Ascending aorta (tissue), 2 donors: Measurements from ENCODE around the gene YTHDF1. TPM values are rescaled to one million over a fixed set of nuclear protein-coding genes. Genes with fewer than 3 reads are reported as not detected.
A peak's percentile ranks its signal among the peaks of the same experiment; 100 is the strongest.
"Not testable (repeated sequence)": the region's sequence is repeated elsewhere in the genome, so short reads cannot be mapped to it uniquely, and the experiment has no call there.

ENCODE experiments used
- DNase-seq, 2 donors: peaks; one replicate each; pipeline ENCODE4 v3.0.0-alpha.2; 2019; ENCODE audit warnings: low spot score in 2 of 2
- H3K27ac ChIP-seq, 2 donors: fragments of 200-600 bp; sonication (generic); one replicate each; pipeline ENCODE4 v1.5.1; 2016 to 2017; ENCODE audit warnings: mild to moderate bottlenecking in 1 of 2
- H3K27me3 ChIP-seq: fragments of 200-600 bp; sonication (generic); one replicate; pipeline ENCODE4 v1.5.1; 2017
- H3K36me3 ChIP-seq, 2 donors: fragments of 200-600 bp; sonication (generic); one replicate each; pipeline ENCODE4 v1.5.1; 2016
- H3K4me1 ChIP-seq, 2 donors: fragments of 200-600 bp; sonication (generic); one replicate each; pipeline ENCODE4 v1.5.1; 2016 to 2017; ENCODE audit warnings: mild to moderate bottlenecking in 1 of 2
- H3K4me3 ChIP-seq, 2 donors: fragments of 200-600 bp; sonication (generic); one replicate each; pipeline ENCODE4 v1.5.1; 2016 to 2017; ENCODE audit warnings: mild to moderate bottlenecking in 1 of 2
- H3K9me3 ChIP-seq, 2 donors: fragments of 200-600 bp; sonication (generic); one replicate each; pipeline ENCODE4 v1.5.1; 2016
- intact Hi-C: fragments of 100-400 bp; cut with DNase I; formaldehyde crosslinking; loops from one replicate; pipeline ENCODE4 v1.15.1; 2023
- total RNA-seq: library from RNA; depleted of rRNA; stranded (reverse); fragments of >200 nt; gene quantifications from one replicate; pipeline ENCODE4 v1.1.0, GENCODE V29; 2016
- TF ChIP-seq, protein P1 (sequence below), 3 experiments: fragments of 200-600 bp in 2 of 3; fragments of 450-650 bp in 1 of 3; sonication (generic) in 2 of 3; IDR thresholded peaks; one replicate each; pipeline ENCODE4 v1.5.1; 2016 to 2019; ENCODE audit warnings: antibody characterized with exemption in 3 of 3, mild to moderate bottlenecking in 1 of 3, moderate library complexity in 1 of 3

YTHDF1 gene
- total RNA-seq, 1 donor from 2014 or later: 14.2 TPM

DNA sequence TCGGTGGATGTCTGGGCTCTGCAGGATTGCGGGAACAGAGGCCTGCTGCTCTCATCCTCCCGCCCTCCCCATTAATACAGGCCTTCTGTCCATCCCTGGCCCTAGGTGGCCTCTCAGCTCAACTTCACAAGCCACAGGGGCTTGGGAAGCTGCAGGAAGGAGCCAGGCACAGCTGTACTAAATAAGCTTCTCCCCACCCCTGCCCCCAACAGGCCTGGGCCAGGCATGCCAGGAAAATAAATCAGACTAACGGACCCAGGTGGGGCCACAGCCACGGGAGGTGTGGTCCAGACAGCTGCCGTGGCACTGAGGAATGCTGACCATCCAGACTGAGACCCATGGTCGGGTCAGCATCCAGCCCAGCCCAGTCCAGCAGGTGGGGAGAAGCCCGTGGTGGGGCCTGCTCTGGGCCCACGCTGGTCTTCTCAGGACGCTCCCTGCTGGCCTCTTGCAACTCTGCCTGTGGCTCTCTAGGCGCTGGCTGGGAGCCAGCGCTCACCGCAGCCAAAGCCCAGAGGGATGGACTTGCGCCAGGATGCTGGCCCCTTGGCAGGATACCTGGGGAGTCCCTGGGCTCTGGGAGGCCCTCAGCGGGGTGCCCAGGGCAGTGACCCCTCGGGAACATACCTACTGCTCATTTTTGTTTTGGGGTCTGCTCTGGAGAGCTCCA lies 8.6 kb upstream of the YTHDF1 start:
- Histone ChIP-seq H3K4me1 (peaks cover 0 to 3% of the 10 kb centered on the region in 2 donors), H3K27ac (no peak overlapping the region), H3K4me3 (no peak overlapping the region), H3K9me3 (no peaks in the 10 kb centered on the region), H3K27me3 (no peaks in the 10 kb centered on the region), H3K36me3 (no peaks in the 10 kb centered on the region)
- DNase-seq: no peak
- intact Hi-C loops: no loop called here
- TF ChIP-seq, protein P1, sequence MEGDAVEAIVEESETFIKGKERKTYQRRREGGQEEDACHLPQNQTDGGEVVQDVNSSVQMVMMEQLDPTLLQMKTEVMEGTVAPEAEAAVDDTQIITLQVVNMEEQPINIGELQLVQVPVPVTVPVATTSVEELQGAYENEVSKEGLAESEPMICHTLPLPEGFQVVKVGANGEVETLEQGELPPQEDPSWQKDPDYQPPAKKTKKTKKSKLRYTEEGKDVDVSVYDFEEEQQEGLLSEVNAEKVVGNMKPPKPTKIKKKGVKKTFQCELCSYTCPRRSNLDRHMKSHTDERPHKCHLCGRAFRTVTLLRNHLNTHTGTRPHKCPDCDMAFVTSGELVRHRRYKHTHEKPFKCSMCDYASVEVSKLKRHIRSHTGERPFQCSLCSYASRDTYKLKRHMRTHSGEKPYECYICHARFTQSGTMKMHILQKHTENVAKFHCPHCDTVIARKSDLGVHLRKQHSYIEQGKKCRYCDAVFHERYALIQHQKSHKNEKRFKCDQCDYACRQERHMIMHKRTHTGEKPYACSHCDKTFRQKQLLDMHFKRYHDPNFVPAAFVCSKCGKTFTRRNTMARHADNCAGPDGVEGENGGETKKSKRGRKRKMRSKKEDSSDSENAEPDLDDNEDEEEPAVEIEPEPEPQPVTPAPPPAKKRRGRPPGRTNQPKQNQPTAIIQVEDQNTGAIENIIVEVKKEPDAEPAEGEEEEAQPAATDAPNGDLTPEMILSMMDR (IDR thresholded peaks at IDR 0.05): no peak

DNA sequence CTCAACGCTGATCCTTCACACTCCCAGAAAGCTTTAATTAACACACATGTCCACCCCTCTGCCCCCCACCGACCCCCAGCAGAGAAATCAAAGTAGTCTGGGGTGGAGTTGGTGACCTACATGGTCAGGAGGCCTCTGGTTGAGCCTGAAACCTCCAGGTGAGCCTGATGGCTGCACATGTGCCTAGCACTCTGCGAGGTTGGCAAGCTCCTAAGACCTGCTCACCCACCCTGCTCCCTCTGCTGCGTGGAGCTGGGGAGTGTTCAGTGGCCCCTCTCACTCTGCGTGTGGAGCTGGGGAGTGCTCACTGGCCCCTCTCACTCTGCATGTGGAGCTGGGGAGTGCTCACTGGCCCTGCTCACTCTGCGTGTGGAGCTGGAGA lies 7.9 kb upstream of the YTHDF1 start:
- DNase-seq: no peak
- H3K36me3 ChIP-seq: no peaks in the 10 kb centered on the region
- no peak overlapping the region for H3K4me3 ChIP-seq
- TF ChIP-seq, protein P1 (IDR thresholded peaks at IDR 0.05): no peak
- no peaks in the 10 kb centered on the region for H3K9me3 ChIP-seq
- no peak overlapping the region for H3K27ac ChIP-seq
- H3K4me1 ChIP-seq: peaks cover 0 to 3% of the 10 kb centered on the region in 2 donors
- intact Hi-C loops: no loop called here
- H3K27me3 ChIP-seq: no peaks in the 10 kb centered on the region

DNA sequence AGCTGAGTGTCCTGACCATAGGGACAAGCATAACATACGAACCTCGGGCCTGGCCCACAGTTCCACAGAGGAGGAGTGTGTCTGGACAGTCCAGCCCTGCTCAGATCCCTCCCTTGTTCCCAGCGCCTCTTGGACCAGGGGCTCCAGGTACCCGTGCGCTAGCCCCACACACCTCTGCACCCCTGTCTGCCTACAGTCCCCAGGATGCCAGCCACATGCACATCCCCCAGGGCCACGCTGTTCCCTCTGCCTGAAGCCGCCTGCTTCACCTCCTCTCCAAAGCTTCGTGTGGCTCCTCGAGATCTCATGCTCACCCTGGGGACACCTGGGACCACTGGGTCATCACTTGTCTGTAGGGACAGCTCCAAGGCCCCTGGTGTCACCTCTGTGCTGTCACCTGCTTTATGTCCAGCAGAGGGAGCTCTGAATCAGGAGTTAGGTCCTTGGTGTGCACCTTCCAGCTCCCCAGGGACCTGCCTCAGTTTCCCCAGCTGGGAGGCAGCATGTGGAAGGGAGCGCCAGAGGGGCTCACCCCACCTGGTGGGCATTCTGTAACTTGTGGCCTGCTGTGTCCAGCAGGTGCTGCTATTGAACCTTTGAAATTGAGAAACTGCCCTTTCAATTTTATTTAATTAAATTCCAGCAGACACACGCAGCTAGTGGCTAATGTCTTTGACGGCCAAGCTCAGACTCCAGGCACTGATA lies 7.3 kb upstream of the YTHDF1 start:
- no peak for DNase-seq
- TF ChIP-seq, protein P1 (IDR thresholded peaks at IDR 0.05): peak; percentile 24 to 58 (median 35)
- H3K27me3 ChIP-seq: no peaks in the 10 kb centered on the region
- H3K27ac ChIP-seq: no peak overlapping the region
- intact Hi-C loops: no loop called here
- H3K9me3 ChIP-seq: no peaks in the 10 kb centered on the region
- H3K4me3 ChIP-seq: no peak overlapping the region
- H3K4me1 ChIP-seq: peaks cover 0 to 3% of the 10 kb centered on the region in 2 donors
- no peaks in the 10 kb centered on the region for H3K36me3 ChIP-seq

DNA sequence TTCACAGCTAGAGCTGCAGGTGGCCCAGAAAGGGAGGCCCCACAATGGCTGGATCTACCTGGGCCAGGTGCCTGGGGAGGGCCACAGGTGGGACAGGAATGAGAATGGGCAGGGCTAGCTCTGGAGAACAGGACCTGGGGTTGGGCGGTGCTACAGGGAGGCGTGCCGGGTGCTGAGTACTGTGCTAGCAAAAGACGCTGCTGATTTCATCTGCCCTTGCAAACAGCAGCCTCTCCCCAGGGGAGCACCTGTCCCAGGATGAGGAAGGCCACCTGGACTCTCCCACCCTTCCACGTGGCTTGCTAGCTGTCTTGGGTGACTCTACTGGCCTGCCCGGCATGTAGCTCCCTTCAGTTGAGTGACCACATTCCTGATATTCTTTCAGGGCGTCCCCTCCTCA lies 6.6 kb upstream of the YTHDF1 start:
- peaks cover 0 to 3% of the 10 kb centered on the region in 2 donors for H3K4me1 ChIP-seq
- H3K4me3 ChIP-seq: no peak overlapping the region
- no peaks in the 10 kb centered on the region for H3K36me3 ChIP-seq
- H3K27ac ChIP-seq: no peak overlapping the region
- H3K27me3 ChIP-seq: no peaks in the 10 kb centered on the region
- H3K9me3 ChIP-seq: no peaks in the 10 kb centered on the region
- no peak for DNase-seq
- TF ChIP-seq, protein P1 (IDR thresholded peaks at IDR 0.05): no peak
- intact Hi-C loops: no loop called here

DNA sequence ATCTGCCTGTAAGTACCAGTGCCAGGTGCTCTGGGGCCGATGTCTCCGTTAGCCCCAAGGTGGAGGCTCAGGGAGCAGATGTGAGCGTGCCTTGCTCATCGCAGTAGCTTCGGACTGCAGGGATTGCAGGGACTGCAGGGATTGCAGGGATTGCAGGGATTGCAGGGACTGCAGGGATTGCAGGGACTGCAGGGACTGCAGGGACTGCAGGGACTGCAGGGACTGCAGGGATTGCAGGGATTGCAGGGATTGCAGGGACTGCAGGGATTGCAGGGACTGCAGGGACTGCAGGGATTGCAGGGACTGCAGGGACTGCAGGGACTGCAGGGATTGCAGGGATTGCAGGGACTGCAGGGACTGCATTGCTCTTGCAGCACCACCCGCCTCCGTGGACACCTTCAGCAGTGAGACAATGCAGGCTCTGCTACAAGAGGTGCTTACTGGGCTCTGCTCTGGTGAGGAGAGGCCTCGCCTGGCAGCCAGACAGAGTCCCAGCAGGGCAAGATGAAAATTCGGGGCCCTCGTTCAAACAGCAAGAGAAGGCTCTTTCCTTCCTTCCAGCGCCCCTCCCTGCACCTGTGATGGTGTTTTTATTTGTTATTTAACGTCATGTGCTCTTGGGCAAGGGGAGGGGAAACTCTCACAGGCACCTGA lies 5.6 kb upstream of the YTHDF1 start:
- H3K27me3 ChIP-seq, H3K36me3 ChIP-seq, H3K4me3 ChIP-seq, DNase-seq, H3K9me3 ChIP-seq, intact Hi-C loops, H3K27ac ChIP-seq, H3K4me1 ChIP-seq: not testable (repeated sequence)
